Measurements from ENCODE around the gene KRT83.
"Not testable (repeated sequence)": the region's sequence is repeated elsewhere in the genome, so short reads cannot be mapped to it uniquely, and the experiment has no call there.

DNA sequence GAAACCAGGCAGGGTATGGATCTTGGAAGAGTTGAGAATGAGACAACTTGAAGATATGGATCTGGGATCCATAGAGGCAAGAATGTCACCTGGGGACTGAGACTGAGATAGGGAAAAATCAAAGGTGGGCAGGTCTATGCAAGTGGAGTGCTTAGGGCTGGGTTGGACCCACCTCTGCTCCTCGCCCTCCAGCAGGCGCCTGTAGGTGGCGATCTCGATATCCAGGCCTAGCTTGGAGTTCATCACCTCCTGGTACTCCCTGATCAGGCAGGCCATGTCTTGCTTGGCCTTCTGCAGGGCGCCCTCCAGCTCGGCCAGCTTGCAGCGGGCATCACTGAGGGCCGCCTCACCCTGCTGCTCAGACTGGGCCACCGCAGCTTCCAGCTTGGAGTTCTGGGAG is 5.5 kb downstream of the KRT83 start:
- TF ChIP-seq, protein P1, sequence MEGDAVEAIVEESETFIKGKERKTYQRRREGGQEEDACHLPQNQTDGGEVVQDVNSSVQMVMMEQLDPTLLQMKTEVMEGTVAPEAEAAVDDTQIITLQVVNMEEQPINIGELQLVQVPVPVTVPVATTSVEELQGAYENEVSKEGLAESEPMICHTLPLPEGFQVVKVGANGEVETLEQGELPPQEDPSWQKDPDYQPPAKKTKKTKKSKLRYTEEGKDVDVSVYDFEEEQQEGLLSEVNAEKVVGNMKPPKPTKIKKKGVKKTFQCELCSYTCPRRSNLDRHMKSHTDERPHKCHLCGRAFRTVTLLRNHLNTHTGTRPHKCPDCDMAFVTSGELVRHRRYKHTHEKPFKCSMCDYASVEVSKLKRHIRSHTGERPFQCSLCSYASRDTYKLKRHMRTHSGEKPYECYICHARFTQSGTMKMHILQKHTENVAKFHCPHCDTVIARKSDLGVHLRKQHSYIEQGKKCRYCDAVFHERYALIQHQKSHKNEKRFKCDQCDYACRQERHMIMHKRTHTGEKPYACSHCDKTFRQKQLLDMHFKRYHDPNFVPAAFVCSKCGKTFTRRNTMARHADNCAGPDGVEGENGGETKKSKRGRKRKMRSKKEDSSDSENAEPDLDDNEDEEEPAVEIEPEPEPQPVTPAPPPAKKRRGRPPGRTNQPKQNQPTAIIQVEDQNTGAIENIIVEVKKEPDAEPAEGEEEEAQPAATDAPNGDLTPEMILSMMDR (IDR thresholded peaks at IDR 0.05): not testable (repeated sequence)
- not testable (repeated sequence) for TF ChIP-seq EZH2 (IDR thresholded peaks at IDR 0.05; ENCODE audit: borderline replicate concordance, insufficient read depth, low read depth, low read length, poor library complexity, severe bottlenecking)
